DOHH2 (cell line): ENCODE results near the gene CATSPERB.

Source experiments
- EZH2phosphoT487 ChIP-seq: fragments of 200-600 bp; sonication (generic); IDR thresholded peaks from 2 replicates; pipeline ENCODE4 v1.6.1; 2017; ENCODE audit warnings: borderline replicate concordance, mild to moderate bottlenecking, antibody characterized with exemption, low read length, moderate library complexity, mixed read lengths
- TF ChIP-seq, protein P1 (sequence below): fragments of 200-600 bp; sonication (generic); IDR thresholded peaks from one replicate; pipeline ENCODE4 v1.5.1; 2014; ENCODE audit warnings: antibody characterized with exemption, mild to moderate bottlenecking, low read depth, low read length; ENCODE audit not compliant: poor library complexity, severe bottlenecking

DNA sequence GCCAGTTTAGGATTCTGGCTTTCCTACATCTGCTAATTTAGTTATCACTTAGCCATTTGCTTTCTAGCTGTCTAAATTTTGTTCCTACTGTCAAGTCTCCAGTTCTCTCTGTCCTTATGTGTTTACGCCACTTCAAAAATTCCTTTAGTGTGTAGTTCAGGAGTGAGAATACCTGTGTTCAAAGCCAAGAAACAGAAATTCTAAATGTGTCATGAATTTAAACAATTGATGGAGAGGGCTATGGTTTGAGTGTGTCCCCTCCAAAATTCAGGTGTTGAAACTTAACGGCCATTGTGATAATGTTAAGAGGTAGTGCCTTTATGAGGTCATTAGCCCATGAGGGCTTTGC, 11.4 kb upstream of the CATSPERB start:
- TF ChIP-seq, protein P1, sequence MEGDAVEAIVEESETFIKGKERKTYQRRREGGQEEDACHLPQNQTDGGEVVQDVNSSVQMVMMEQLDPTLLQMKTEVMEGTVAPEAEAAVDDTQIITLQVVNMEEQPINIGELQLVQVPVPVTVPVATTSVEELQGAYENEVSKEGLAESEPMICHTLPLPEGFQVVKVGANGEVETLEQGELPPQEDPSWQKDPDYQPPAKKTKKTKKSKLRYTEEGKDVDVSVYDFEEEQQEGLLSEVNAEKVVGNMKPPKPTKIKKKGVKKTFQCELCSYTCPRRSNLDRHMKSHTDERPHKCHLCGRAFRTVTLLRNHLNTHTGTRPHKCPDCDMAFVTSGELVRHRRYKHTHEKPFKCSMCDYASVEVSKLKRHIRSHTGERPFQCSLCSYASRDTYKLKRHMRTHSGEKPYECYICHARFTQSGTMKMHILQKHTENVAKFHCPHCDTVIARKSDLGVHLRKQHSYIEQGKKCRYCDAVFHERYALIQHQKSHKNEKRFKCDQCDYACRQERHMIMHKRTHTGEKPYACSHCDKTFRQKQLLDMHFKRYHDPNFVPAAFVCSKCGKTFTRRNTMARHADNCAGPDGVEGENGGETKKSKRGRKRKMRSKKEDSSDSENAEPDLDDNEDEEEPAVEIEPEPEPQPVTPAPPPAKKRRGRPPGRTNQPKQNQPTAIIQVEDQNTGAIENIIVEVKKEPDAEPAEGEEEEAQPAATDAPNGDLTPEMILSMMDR = no peak
- TF ChIP-seq EZH2phosphoT487 = no peak
